Neural cell (in vitro differentiated cells): Measurements from ENCODE around the gene ARSB. TPM values are rescaled to one million over a fixed set of nuclear protein-coding genes. Genes with fewer than 3 reads are reported as not detected.

Source experiments
- H2AFZ ChIP-seq: fragments of 200-600, 300-800 bp; sonication (generic), shearing (Covaris generic); 2 replicates; pipeline ENCODE4 v1.6.0; 2014; ENCODE audit warnings: low read depth, mild to moderate bottlenecking, antibody characterized with exemption, low read length, moderate library complexity
- H3F3A ChIP-seq: fragments of 200-600 bp; shearing (Covaris generic); 2 replicates; pipeline ENCODE4 v1.6.1; 2016; ENCODE audit warnings: mild to moderate bottlenecking, moderate library complexity, mixed read lengths, antibody characterized with exemption, low read length; ENCODE audit not compliant: insufficient read depth, poor library complexity, severe bottlenecking
- H3K27ac ChIP-seq: fragments of 200-600, 300-800 bp; sonication (generic), shearing (Covaris generic); 2 replicates; pipeline ENCODE4 v1.5.1; 2014; ENCODE audit warnings: mild to moderate bottlenecking, low read length, moderate library complexity
- H3K27me3 ChIP-seq: fragments of 300-800, 200-600 bp; sonication (generic), shearing (Covaris generic); 2 replicates; pipeline ENCODE4 v1.6.0; 2014; ENCODE audit warnings: mild to moderate bottlenecking, low read depth, low read length, moderate library complexity; ENCODE audit not compliant: insufficient read depth
- H3K36me3 ChIP-seq: fragments of 300-800, 200-600 bp; sonication (generic), shearing (Covaris generic); 2 replicates; pipeline ENCODE4 v1.5.1; 2014; ENCODE audit warnings: mild to moderate bottlenecking, antibody characterized with exemption, low read length, moderate library complexity; ENCODE audit not compliant: insufficient read depth
- H3K4me2 ChIP-seq: fragments of 300-800, 200-600 bp; sonication (generic), shearing (Covaris generic); 2 replicates; pipeline ENCODE4 v1.6.0; 2014; ENCODE audit warnings: mild to moderate bottlenecking, low read length
- H3K4me3 ChIP-seq: fragments of 300-800, 200-600 bp; sonication (generic), shearing (Covaris generic); 2 replicates; pipeline ENCODE4 v1.5.1; 2014; ENCODE audit warnings: mild to moderate bottlenecking, low read length, moderate library complexity
- H3K79me2 ChIP-seq: fragments of 200-600 bp; shearing (Covaris generic); replicated peaks from 2 replicates; pipeline ENCODE4 v1.6.0; 2014; ENCODE audit warnings: mild to moderate bottlenecking, low read length, moderate library complexity; ENCODE audit not compliant: insufficient read depth
- H3K9ac ChIP-seq: fragments of 300-800, 200-600 bp; sonication (generic), shearing (Covaris generic); 2 replicates; pipeline ENCODE4 v1.6.1; 2016; ENCODE audit warnings: mild to moderate bottlenecking, low read length, mixed read lengths
- H3K9me2 ChIP-seq: fragments of 200-600 bp; shearing (Covaris generic); 2 replicates; pipeline ENCODE4 v1.6.1; 2016; ENCODE audit warnings: mild to moderate bottlenecking, low read length, mixed read lengths; ENCODE audit not compliant: insufficient read depth
- H3K9me3 ChIP-seq: fragments of 200-600, 300-800 bp; sonication (generic), shearing (Covaris generic); 2 replicates; pipeline ENCODE4 v1.6.1; 2016; ENCODE audit warnings: mild to moderate bottlenecking, mixed run types, low read length, moderate library complexity, mixed read lengths
- H4K20me1 ChIP-seq: fragments of 200-600 bp; shearing (Covaris generic); 2 replicates; pipeline ENCODE4 v1.6.1; 2016; ENCODE audit warnings: mild to moderate bottlenecking, mixed run types; ENCODE audit not compliant: insufficient read depth
- CTCF ChIP-seq: fragments of 450-650 bp; IDR thresholded peaks from 2 replicates; pipeline ENCODE4 v1.5.1; 2014; ENCODE audit warnings: antibody characterized with exemption, mild to moderate bottlenecking, moderate library complexity; ENCODE audit not compliant: poor library complexity, severe bottlenecking
- EP300 ChIP-seq: fragments of 450-650 bp; conservative IDR thresholded peaks from 2 replicates; pipeline ENCODE4 v1.6.1; 2014; ENCODE audit warnings: antibody characterized with exemption, mild to moderate bottlenecking, moderate library complexity; ENCODE audit not compliant: poor library complexity, severe bottlenecking
- EZH2 ChIP-seq: fragments of 200-600, 300-800 bp; shearing (Covaris generic), sonication (generic); IDR thresholded peaks from 2 replicates; pipeline ENCODE4 v1.6.1; 2014; ENCODE audit warnings: antibody characterized with exemption, low read length, borderline replicate concordance, mild to moderate bottlenecking; ENCODE audit not compliant: insufficient read depth, poor library complexity, severe bottlenecking
- MXI1 ChIP-seq: fragments of 450-650 bp; conservative IDR thresholded peaks from 2 replicates; pipeline ENCODE4 v1.6.1; 2014; ENCODE audit warnings: antibody characterized with exemption, mild to moderate bottlenecking; ENCODE audit not compliant: poor library complexity, severe bottlenecking
- POLR2AphosphoS5 ChIP-seq: IDR thresholded peaks from 2 replicates; pipeline ENCODE4 v1.6.1; 2012
- RAD21 ChIP-seq: fragments of 450-650 bp; conservative IDR thresholded peaks from 2 replicates; pipeline ENCODE4 v1.6.1; 2014; ENCODE audit warnings: antibody characterized with exemption, mild to moderate bottlenecking, moderate library complexity
- REST ChIP-seq: IDR thresholded peaks from 2 replicates; pipeline ENCODE4 v1.6.1; 2012; ENCODE audit warnings: borderline replicate concordance
- SMC3 ChIP-seq: fragments of 450-650 bp; conservative IDR thresholded peaks from 2 replicates; pipeline ENCODE4 v1.6.1; 2014; ENCODE audit warnings: antibody characterized with exemption, mild to moderate bottlenecking, moderate library complexity; ENCODE audit not compliant: poor library complexity
- TAF1 ChIP-seq: IDR thresholded peaks from 2 replicates; pipeline ENCODE4 v1.6.1; 2012; ENCODE audit warnings: low read depth
- polyA plus RNA-seq: library from polyadenylated mRNA; depleted of rRNA; stranded (reverse); fragments of >200 nt; gene quantifications from 2 replicates; pipeline ENCODE4 v1.2.3, GENCODE V29; 2014

Gene ARSB
- polyA plus RNA-seq, 1 donor from 2014 or later = 8.7 TPM

GRCh38 chr5:79011219-79011836 lies 26.2 kb upstream of the ARSB start:
- H3K4me3 ChIP-seq = no peak overlapping the region
- H3K36me3 ChIP-seq = no peaks in the 10 kb centered on the region
- H3F3A ChIP-seq = no peaks in the 10 kb centered on the region
- H4K20me1 ChIP-seq = no peaks in the 10 kb centered on the region
- no peak overlapping the region for H3K9ac ChIP-seq
- H3K79me2 ChIP-seq = no peaks in the 10 kb centered on the region
- H3K9me2 ChIP-seq = no peaks in the 10 kb centered on the region
- H3K9me3 ChIP-seq = no peaks in the 10 kb centered on the region
- no peak overlapping the region for H3K27ac ChIP-seq
- no peak overlapping the region for H2AFZ ChIP-seq
- TF ChIP-seq REST (no peak), MXI1 (no peak), RAD21 (no peak), POLR2AphosphoS5 (no peak), SMC3 (no peak), EP300 (no peak), TAF1 (no peak), CTCF (no peak), EZH2 (no peak)
- no peak overlapping the region for H3K4me2 ChIP-seq
- no peaks in the 10 kb centered on the region for H3K27me3 ChIP-seq

GRCh38 chr5:79008362-79008761 lies 23.3 kb upstream of the ARSB start:
- Histone ChIP-seq H2AFZ (no peak overlapping the region), H3K4me3 (no peak overlapping the region), H3K4me2 (no peak overlapping the region), H3K79me2 (no peaks in the 10 kb centered on the region), H3K9me3 (no peaks in the 10 kb centered on the region), H4K20me1 (no peaks in the 10 kb centered on the region), H3K27ac (no peak overlapping the region), H3K9ac (no peak overlapping the region), H3K27me3 (no peaks in the 10 kb centered on the region), H3K36me3 (no peaks in the 10 kb centered on the region), H3F3A (no peaks in the 10 kb centered on the region), H3K9me2 (no peaks in the 10 kb centered on the region)
- no peak for TF ChIP-seq RAD21
- no peak for TF ChIP-seq REST
- no peak for TF ChIP-seq MXI1
- no peak for TF ChIP-seq EP300
- no peak for TF ChIP-seq TAF1
- TF ChIP-seq EZH2 = no peak
- no peak for TF ChIP-seq POLR2AphosphoS5
- no peak for TF ChIP-seq CTCF
- TF ChIP-seq SMC3 = no peak
